Measurements from ENCODE around the gene TRIM24. TPM values are rescaled to one million over a fixed set of nuclear protein-coding genes. Genes with fewer than 3 reads are reported as not detected.

The TRIM24 gene
- total RNA-seq, 4 donors from 2014 or later = 13.9 to 16.2 (median 14.1) TPM

DNA sequence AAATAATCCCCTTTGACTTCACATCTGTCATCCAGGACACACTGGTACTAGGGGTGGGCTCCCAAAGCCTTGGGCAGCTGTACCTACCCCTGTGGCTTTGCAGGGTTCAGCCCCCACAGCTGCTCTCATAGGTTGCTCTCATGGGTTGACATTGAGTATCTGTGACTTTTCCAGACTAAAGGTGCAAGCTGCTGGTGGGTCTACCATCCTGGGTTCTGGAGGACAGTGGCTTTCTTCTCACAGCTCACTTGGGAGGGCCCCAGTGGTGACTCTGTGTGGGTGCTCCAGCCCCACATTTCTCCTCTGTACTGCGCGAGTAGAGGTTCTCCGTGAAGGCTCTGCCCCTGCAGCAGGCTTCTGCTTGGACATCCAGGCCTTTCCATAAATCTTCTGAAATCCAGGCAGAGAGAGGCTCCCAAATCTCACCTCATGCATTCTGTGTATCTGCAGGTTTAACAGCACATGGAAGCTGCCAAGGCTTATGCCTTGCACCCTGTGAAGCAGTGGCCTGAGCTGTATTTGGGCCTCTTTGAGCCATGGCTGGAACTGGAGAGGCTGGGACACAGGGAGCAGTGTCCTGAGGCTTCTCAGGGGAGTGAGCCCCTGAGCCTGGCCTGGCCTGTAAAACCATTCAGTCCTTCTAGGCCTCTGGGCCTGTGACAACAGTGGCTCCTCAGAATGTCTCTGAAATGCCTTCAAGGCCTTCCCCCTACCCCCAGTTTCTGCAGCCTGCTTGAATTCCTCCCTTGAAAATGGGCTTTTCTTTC lies 52.2 kb downstream of the TRIM24 start:
- Histone ChIP-seq H3K4me3 (no peak overlapping the region), H3K9me3 (no peaks in the 10 kb centered on the region), H3K36me3 (peaks cover 0 to 40% of the 10 kb centered on the region in 2 donors), H3K27me3 (no peaks in the 10 kb centered on the region), H3K4me1 (no peaks in the 10 kb centered on the region), H3K27ac (no peak overlapping the region)
- ATAC-seq = no peak
- TF ChIP-seq, protein P1, sequence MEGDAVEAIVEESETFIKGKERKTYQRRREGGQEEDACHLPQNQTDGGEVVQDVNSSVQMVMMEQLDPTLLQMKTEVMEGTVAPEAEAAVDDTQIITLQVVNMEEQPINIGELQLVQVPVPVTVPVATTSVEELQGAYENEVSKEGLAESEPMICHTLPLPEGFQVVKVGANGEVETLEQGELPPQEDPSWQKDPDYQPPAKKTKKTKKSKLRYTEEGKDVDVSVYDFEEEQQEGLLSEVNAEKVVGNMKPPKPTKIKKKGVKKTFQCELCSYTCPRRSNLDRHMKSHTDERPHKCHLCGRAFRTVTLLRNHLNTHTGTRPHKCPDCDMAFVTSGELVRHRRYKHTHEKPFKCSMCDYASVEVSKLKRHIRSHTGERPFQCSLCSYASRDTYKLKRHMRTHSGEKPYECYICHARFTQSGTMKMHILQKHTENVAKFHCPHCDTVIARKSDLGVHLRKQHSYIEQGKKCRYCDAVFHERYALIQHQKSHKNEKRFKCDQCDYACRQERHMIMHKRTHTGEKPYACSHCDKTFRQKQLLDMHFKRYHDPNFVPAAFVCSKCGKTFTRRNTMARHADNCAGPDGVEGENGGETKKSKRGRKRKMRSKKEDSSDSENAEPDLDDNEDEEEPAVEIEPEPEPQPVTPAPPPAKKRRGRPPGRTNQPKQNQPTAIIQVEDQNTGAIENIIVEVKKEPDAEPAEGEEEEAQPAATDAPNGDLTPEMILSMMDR (IDR thresholded peaks at IDR 0.05) = no peak
- no peak for TF ChIP-seq POLR2AphosphoS5 (IDR thresholded peaks at IDR 0.05)
- TF ChIP-seq POLR2A (IDR thresholded peaks at IDR 0.05) = no peak
- no peak for TF ChIP-seq EP300 (IDR thresholded peaks at IDR 0.05)
- 94% methylated on average over 3 of the region's 3 CpGs; no CpG with 5 or more reads in 1 of the 2 donors for WGBS, 2 donors (ENCODE audit: low coverage in 1 of 2)

DNA sequence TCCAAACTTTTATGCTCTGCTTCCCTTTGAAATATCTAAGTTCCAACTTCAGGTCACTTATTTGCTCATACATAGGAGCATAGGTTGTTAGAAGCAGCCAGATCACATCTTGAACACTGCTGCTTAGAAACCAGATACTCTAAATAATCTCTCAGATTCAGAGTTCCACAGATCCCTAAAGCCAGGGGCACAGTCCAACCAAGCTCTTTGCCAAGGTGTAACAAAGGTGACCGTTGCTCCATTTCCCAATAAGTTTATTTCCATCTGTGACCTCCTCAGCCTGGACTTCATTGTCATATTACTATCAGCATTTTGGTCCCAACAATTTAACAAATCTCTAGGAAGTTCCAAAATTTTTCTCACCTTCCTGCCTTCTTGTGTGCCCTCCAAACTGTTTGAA lies 52.8 kb downstream of the TRIM24 start:
- Histone ChIP-seq H3K27me3 (no peaks in the 10 kb centered on the region), H3K9me3 (no peaks in the 10 kb centered on the region), H3K36me3 (peaks cover 0 to 42% of the 10 kb centered on the region in 2 donors), H3K27ac (no peak overlapping the region), H3K4me3 (no peak overlapping the region), H3K4me1 (no peaks in the 10 kb centered on the region)
- TF ChIP-seq, protein P1 (IDR thresholded peaks at IDR 0.05) = no peak
- TF ChIP-seq EP300 (IDR thresholded peaks at IDR 0.05) (no peak), POLR2AphosphoS5 (IDR thresholded peaks at IDR 0.05) (no peak), POLR2A (IDR thresholded peaks at IDR 0.05) (no peak)
- WGBS, 2 donors (ENCODE audit: low coverage in 1 of 2) = 100% methylated on average over 1 of the region's 1 CpG
- ATAC-seq = no peak

DNA sequence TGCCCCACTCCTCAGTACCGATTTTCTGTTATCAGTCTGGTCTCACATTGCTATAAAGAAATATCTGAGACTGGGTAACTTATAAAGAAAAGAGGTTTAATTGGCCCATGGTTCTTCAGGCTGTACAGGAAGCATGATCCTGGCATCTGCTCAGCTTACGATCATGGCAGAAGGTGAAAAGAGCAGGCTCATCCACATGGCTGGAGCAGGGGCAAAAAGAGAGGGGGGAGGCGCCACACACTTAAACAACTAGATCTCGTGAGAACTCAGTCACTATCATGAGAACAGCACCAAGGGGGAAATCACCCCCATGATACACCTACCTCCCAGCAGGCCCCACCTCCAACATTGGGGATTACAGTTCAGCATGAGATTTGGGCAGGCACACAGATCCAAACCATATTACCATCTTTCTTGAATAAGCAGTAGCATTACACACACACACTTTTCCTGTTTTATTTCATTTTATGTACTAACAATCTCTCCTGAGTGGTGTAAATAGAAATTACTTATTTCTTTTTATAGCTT lies 53.3 kb downstream of the TRIM24 start:
- H3K4me3 ChIP-seq = no peak overlapping the region

DNA sequence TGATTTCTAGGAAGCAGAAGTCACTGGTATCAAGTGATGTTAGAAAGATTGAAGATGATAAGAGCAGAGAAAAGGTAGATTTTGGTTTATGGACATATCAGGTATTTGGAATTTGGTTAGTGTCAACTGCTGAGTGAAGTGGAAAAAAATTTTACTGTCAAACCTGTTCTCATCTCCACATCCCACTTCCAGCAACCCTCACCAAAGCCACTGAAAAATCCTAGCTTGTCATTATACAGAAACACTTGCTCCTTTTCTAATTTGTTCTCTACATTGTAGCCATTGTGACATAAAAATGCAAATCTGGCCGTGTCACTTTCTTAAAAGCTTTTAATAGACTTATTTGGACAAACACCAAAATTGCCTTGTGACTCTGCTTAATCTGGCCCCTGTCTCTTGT lies 54.0 kb downstream of the TRIM24 start:
- ATAC-seq = no peak
- 17 to 33% methylated on average over 1 of the region's 1 CpG for WGBS, 2 donors (ENCODE audit: low coverage in 1 of 2)
- H3K4me3 ChIP-seq = no peak overlapping the region
- H3K27me3 ChIP-seq = no peaks in the 10 kb centered on the region
- TF ChIP-seq POLR2A (IDR thresholded peaks at IDR 0.05) = no peak
- no peak for TF ChIP-seq EP300 (IDR thresholded peaks at IDR 0.05)
- TF ChIP-seq, protein P1 (IDR thresholded peaks at IDR 0.05) = no peak
- TF ChIP-seq POLR2AphosphoS5 (IDR thresholded peaks at IDR 0.05) = no peak
- H3K9me3 ChIP-seq = no peaks in the 10 kb centered on the region
- no peak overlapping the region for H3K27ac ChIP-seq
- peaks cover 0 to 48% of the 10 kb centered on the region in 2 donors for H3K36me3 ChIP-seq
- H3K4me1 ChIP-seq = no peaks in the 10 kb centered on the region

More for the DNA sequence above, 53.3 kb downstream of the TRIM24 start:
- peaks cover 0 to 42% of the 10 kb centered on the region in 2 donors for H3K36me3 ChIP-seq
- ATAC-seq = no peak
- WGBS, 2 donors (ENCODE audit: low coverage in 1 of 2) = 88 to 100% methylated on average over 2 to 3 of the region's 4 CpGs
- TF ChIP-seq POLR2A (IDR thresholded peaks at IDR 0.05) = no peak
- TF ChIP-seq, protein P1 (IDR thresholded peaks at IDR 0.05) = no peak
- H3K4me1 ChIP-seq = no peaks in the 10 kb centered on the region
- no peak overlapping the region for H3K27ac ChIP-seq
- H3K27me3 ChIP-seq = no peaks in the 10 kb centered on the region
- no peaks in the 10 kb centered on the region for H3K9me3 ChIP-seq

DNA sequence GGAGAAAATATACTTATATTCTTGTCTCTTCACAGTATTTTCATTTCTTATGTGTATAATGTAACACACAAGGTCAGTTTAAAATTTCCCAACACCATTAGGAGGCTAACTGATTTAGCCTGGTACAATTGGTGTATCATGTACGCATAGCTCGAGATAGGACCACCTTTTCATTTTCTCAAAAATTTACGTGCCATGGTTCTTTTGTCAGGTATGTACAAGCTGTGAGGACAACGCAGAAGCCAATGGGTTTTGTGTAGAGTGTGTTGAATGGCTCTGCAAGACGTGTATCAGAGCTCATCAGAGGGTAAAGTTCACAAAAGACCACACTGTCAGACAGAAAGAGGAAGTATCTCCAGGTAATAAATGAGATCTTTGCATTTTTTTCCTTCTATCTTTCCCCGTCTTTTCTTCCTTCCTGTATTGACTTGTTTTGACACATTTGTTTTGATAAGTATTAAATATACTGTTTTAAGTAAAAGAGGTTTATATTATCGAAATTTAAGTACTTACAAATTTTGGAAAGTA lies 55.0 kb downstream of the TRIM24 start:
- no peak for ATAC-seq
- no peak overlapping the region for H3K27ac ChIP-seq
- H3K4me3 ChIP-seq = no peak overlapping the region
- H3K4me1 ChIP-seq = no peaks in the 10 kb centered on the region
- TF ChIP-seq POLR2AphosphoS5 (IDR thresholded peaks at IDR 0.05) = no peak
- 84 to 87% methylated on average over 7 of the region's 7 CpGs for WGBS, 2 donors (ENCODE audit: low coverage in 1 of 2)
- H3K9me3 ChIP-seq = no peaks in the 10 kb centered on the region
- no peaks in the 10 kb centered on the region for H3K27me3 ChIP-seq
- H3K36me3 ChIP-seq = peaks cover 0 to 58% of the 10 kb centered on the region in 2 donors

Measured in gastroesophageal sphincter (tissue), 4 donors.